GM12864 (cell line): ENCODE results near the gene CLMN.

Source experiments
- DNase-seq: peaks from one replicate; pipeline ENCODE4 v3.0.0-alpha.2; 2011; ENCODE audit warnings: low read depth
- H3K4me3 ChIP-seq: 2 replicates; pipeline ENCODE4 v1.5.1; 2011; ENCODE audit warnings: mild to moderate bottlenecking, low read depth, low read length, control low read depth
- TF ChIP-seq, protein P1 (sequence below): IDR thresholded peaks from 2 replicates; pipeline ENCODE4 v1.5.1; 2011; ENCODE audit warnings: low read depth, mild to moderate bottlenecking, moderate library complexity, low read length, control low read depth, inconsistent platforms; ENCODE audit errors: missing control alignments

Gene CLMN

DNA sequence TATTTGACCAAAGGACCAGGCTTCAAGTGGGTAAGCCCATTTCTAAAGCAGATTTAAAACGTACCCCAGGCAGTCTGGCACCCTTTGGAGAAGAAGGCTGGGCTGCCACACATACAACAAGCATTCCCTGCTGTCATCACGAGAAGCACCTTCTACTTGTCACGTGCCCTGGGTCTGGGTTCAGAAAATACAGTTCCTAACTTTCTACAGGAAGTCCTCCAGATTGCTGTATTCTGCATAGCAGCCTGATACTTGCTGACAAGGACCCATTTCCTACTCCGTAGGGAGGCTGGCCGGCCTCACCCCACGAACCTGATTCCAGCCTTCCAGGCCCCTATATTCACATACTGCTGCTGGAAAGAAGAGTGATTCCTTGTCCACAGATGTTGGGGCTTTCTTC is 7.4 kb downstream of the CLMN start:
- no peak for DNase-seq
- H3K4me3 ChIP-seq: no peak overlapping the region
- TF ChIP-seq, protein P1, sequence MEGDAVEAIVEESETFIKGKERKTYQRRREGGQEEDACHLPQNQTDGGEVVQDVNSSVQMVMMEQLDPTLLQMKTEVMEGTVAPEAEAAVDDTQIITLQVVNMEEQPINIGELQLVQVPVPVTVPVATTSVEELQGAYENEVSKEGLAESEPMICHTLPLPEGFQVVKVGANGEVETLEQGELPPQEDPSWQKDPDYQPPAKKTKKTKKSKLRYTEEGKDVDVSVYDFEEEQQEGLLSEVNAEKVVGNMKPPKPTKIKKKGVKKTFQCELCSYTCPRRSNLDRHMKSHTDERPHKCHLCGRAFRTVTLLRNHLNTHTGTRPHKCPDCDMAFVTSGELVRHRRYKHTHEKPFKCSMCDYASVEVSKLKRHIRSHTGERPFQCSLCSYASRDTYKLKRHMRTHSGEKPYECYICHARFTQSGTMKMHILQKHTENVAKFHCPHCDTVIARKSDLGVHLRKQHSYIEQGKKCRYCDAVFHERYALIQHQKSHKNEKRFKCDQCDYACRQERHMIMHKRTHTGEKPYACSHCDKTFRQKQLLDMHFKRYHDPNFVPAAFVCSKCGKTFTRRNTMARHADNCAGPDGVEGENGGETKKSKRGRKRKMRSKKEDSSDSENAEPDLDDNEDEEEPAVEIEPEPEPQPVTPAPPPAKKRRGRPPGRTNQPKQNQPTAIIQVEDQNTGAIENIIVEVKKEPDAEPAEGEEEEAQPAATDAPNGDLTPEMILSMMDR: no peak

DNA sequence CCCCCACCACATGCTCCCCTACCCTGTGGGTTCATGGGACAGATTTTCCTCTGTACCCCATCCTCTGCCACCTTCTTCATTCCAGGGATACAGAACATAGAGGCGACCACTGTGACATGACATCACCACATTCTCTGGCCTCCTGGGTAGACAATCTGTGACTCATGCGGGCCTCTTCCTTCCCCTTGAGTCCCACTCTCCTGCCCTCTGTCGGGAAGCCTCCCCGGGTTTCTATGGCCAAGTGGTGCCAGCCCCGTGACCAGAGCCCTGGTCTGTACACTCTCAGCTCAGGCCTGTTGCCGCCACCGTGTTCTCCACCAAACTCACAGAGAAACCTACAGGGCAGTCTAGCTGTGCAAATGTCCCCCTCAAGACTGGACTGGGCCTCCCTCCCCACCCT is 8.0 kb downstream of the CLMN start:
- no peak overlapping the region for H3K4me3 ChIP-seq
- TF ChIP-seq, protein P1: no peak
- DNase-seq: no peak

DNA sequence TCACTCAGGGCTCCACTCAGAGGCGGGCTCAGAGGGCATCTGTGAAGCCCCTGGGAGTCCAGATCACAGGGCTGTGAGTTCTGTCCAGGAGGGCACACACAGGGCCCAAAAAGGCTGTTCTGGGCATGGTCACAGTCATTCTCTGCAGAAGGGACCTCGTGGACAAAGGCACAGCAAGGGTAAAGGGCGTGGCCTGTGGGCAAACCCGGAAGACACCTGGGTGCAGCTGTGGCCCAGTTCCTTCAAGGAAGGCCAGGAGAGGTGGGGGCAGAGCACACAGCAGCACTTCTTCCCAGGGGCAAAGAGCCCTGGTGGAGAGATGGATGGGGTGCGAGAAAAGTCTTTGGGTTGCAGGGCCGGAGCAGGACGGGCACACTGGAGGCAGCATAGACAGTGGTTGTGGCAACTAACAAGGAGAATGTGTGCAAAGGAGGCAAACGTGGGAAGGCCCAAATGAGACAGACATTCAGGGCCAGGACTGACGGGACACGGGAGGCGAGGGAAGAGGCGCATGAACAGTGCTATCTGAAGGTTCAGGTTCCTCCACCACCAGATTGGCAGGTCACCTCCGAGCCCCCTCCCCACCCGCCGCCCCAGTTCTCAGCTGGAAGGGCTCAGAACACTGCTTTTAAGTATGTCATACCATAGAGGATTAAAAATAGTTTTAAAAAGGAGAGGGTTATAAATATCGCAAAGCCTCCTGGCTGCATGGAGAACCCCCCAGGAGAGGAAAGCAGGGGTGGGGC is 8.9 kb downstream of the CLMN start:
- DNase-seq: no peak
- TF ChIP-seq, protein P1: no peak
- H3K4me3 ChIP-seq: no peak overlapping the region

DNA sequence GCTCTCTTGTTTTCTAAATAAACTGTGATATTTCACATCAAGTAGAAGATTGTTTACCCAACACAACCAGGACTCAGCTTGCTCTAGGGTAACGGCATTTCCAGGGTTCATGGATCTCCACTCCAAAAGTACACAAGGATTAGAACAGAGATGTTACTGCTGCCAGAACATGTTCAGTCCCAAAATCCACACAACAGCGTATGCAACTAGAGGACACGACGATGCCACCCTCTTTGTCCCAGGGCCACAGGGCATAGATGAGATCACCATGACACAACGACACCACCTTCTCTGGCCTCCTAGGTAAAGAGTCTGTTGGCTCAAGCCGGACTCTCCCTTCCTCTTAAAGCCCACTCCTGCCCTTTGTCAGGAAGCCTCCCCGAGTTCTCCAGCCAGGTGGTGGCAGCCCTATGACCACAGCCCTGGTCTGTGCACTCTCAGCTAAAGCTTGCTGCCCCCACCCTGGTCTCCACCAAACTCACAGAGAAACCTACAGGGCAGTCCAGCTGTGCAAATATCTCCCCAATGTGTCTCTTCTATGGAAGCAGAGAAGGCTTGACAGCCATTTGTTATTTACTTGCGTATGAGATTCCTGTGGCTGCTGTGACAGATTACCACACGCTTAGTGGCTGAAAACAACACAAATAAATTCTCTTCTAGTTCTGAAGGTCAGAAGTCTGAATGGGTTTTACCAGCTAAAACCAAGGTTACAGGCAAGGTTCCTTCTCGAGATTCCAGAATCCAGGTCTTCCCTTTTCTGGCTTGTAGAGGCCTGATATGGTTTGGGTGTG is 10.3 kb downstream of the CLMN start:
- DNase-seq: no peak
- no peak overlapping the region for H3K4me3 ChIP-seq
- TF ChIP-seq, protein P1: no peak

DNA sequence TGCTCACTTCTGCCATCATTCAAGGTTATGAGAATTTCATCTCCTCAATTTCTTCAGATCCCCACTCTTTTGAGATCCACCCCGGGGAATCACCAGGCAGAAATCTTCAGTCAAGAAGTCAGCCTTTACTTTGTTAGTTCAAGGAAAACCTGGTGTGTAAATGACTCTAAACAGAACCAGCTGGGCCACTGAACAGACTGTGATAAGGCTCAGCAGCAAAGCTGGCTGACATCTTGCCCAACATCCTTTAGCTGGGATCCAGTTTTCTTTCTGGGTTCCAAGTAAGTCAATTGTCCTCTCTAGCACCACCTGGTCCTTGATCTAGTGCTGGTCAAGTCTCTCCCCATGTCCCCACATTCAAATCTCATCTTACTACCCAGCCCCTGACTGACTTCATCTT is 11.6 kb downstream of the CLMN start:
- no peak for DNase-seq
- H3K4me3 ChIP-seq: no peak overlapping the region
- TF ChIP-seq, protein P1: no peak

DNA sequence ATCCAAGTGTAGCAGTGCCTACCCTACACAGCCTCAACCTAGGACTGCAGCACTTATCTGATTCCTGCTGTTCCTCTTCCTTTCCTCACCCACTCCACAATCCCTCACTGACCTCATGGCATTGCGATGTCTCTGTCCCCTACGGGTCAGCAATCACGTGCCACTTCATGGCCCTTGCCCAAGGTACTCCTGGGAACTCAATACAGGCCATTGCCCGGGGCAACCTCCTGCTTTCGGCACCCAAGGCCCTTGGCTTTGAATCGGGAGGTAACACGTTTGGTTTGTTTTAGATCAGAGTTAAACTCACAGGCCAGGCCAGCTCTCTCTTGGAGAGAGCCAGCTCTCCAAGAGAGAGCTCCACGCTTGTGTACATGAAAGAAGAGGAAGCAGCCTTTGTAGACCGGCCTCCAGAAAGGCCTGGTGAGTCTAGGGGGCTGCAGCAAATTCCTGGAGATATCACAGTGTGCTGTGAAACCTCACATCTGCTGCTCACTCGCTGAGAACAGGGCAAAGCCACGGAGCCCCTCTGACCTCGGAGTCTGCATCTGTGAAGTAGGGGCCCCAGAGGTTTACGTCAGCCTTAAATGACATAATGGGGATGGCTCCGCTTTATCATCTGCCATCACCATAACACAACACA is 12.2 kb downstream of the CLMN start:
- TF ChIP-seq, protein P1: no peak
- no peak for DNase-seq
- H3K4me3 ChIP-seq: no peak overlapping the region
